Putamen (tissue), 1 donor: ENCODE results near the gene SMYD3.
"Not testable (repeated sequence)": the region's sequence is repeated elsewhere in the genome, so short reads cannot be mapped to it uniquely, and the experiment has no call there.

Source experiments
- DNase-seq: peaks from one replicate; pipeline ENCODE4 v3.0.0-alpha.2; 2016; ENCODE audit warnings: low spot score

Gene SMYD3

GRCh38 chr1:245987577-245987976, 519.5 kb downstream of the SMYD3 start:
- DNase-seq = no peak

DNA sequence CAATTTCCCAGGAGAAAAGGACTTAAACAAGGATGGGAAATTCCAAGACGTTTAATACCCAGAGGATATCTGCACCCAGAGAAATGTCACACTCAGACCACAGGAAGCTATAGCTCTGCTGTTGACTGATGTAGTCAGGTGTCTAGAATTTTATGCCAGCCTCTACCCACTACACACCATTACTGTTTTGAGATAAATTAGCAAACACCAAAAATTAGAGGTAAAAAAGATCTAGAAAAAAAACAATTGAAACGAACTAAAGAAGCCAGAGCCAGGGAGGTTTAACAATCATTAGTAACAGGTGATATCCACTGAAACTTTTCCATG, 519.9 kb downstream of the SMYD3 start:
- DNase-seq = no peak

GRCh38 chr1:245986404-245987218, 520.5 kb downstream of the SMYD3 start:
- no peak for DNase-seq

GRCh38 chr1:245984390-245985155, 522.5 kb downstream of the SMYD3 start:
- DNase-seq = no peak

GRCh38 chr1:245983294-245983967, 523.6 kb downstream of the SMYD3 start:
- DNase-seq = no peak

GRCh38 chr1:245979589-245979988, 527.5 kb downstream of the SMYD3 start:
- no peak for DNase-seq

DNA sequence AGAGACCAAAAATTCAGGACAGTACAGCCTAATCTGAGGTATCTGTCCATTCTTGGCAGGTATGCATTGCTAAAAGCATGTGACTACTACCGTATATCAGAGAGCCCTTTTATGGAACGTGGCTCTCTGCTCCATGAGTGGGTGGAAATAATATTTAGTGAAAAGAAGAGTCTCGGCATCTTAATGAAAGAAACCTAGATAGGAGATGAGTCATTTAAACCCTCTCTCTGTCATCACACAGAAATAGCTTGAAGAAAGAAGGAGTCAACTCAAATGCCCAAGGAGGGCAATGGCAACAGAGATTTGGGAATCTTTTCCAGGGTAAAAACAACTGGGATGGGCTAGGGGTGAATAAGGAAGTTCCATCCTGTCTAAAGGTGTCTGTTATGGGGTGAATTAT, 528.2 kb downstream of the SMYD3 start:
- DNase-seq = peak; percentile 15

GRCh38 chr1:245972476-245972875, 534.6 kb downstream of the SMYD3 start:
- DNase-seq = no peak

- no peak for DNase-seq
These were observed 535.4 kb downstream of the SMYD3 start for GRCh38 chr1:245971711-245972085.

DNA sequence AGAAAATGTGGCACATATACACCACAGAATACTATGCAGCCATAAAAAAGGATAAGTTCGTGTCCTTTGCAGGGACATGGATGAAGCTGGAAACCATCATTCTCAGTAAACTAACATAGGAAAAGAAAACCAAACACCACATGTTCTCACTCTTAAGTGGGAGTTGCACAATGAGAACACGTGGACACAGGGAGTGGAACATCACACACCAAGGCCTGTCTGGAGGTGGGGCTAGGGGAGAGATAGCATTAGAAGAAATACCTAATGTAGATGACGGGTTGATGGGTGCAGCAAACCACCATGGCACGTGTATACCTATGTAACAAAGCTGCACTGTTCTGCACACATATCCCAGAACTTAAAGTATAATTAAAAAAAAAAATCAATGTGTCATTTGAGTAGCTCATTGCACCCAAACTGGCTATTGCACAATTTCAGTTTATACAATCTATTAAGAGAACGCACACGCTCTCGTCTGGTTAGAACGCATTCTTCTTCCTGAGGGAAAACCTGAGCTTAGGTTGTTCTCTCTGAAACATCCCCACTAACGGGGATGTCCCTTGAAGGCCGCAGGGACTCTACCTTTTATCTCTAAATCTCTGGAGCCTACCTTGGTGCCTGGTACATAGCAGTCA, 535.9 kb downstream of the SMYD3 start:
- DNase-seq = not testable (repeated sequence)

GRCh38 chr1:245969283-245969682, 537.8 kb downstream of the SMYD3 start:
- no peak for DNase-seq

DNA sequence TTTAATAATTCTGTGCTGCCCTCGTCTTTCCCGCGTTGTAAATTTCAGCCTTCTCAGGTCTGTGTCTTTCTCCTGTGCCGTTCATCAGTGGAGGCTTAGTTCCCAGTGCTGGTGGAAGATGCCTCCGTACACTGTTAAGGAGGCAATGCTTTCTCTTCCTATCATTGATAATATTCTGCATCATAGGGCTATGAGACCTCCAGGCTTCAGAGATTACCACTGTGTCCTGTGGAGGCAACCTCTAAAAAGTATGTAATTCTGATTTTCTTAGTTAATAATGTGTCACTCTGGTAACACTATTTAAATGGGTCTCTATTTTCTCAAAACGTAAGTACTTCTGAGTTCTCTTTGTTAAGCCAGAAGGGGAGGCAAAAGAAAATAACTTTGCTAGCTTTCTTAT, 538.3 kb downstream of the SMYD3 start:
- DNase-seq = no peak

GRCh38 chr1:245965398-245965797, 541.7 kb downstream of the SMYD3 start:
- no peak for DNase-seq

- DNase-seq = no peak
These were observed 543.4 kb downstream of the SMYD3 start for GRCh38 chr1:245963649-245964048.

- no peak for DNase-seq
These were observed 544.6 kb downstream of the SMYD3 start for GRCh38 chr1:245962453-245962852.

DNA sequence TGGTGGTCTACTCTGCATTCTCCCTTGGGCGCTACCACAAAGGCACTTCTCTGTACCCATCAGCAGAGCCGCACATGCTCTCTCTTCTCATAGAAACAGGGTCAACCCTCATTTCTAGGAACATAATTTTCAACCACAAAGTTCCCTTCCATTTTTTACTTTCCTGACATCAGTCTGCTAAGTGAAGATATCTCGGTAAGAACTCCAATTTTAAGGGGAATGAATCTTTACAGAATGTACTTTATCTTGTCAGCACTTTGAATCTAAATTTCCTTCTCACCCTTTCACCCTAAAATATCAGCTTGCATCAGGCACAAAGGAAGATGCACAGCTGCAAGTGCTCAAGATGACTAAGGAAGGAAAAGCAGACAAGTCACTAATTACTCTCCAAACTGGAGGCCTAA, 545.9 kb downstream of the SMYD3 start:
- no peak for DNase-seq

GRCh38 chr1:245960171-245960570, 546.9 kb downstream of the SMYD3 start:
- no peak for DNase-seq

DNA sequence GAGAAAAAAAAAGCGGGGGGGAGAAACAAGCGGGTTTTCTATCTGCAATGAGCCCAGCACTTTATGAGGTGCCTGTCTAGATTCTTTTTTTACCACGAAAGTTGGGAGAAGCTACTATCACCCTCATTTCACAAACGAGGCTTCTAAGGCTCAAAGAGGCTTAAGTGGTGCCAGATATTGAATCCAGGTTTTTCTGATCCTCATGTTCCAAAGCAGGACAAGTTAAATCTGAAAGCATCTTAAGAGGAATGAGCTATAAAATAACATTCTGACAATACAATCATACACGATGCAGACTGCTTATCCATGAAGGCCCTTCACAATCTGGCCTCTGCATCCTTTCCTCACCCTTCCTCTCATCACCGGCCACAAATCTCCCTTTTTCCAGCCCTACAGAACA, 549.1 kb downstream of the SMYD3 start:
- DNase-seq = no peak

GRCh38 chr1:245957427-245957826, 549.7 kb downstream of the SMYD3 start:
- no peak for DNase-seq

DNA sequence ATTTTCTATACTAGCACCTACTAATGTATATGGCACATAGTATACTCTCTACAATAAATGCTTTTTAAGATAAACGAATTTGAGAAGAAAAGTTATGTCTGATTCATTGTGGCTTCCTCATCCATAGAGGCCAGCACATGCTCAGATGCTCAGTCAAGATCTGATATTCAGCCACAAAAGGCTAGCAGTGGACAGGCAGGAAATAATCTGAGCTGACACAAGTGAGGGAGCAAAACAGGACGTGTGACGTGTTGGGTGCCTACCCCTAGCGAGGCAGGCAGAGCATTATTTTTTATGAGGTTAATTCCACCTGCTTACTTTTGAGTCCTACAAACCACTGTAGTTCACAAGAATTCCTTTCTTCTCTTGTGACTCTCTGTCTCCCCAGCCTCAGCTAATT, 550.9 kb downstream of the SMYD3 start:
- DNase-seq = no peak

DNA sequence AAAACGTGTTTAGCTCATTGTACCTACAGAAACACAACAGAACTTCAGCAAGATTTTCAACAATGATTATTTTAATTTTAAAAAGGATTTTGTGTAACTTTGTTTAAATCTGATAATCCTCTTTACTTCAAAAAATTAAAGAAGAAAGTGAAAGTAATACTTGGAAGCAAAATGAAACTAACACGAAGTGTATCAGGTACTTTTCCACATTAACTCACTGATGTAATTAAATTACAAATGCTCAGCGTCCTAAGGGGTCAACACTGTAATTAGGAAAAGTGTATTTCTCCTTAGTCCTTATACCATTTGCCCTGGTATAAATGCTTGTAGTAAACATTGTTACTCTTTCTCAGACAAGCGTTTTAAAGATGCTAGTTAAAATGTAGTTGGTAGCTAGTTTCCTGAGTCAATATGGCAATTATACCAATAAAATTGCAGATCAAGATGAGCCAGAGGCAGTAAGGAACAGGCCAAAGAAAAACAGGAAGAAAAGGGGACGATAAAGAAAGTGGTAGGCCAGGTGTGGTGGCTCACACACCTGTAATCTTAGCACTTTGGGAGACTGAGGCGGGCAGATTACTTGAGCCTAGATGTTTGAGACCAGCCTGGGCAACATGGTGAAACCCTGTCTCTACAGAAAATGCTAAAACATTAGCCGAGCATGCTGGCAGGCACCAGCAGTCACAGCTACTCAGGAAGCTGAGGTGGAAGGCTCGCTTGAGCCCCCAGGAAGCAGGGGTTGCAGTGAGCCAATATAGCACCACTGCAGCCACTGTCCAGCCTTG, 553.0 kb downstream of the SMYD3 start:
- DNase-seq = no peak
